NCI-H1930 (cell line): ENCODE measurements around the gene TALDO1.
"Not testable (repeated sequence)": the region's sequence is repeated elsewhere in the genome, so short reads cannot be mapped to it uniquely, and the experiment has no call there.

Experiments
- DNase-seq, 2 experiments: peaks; one replicate each; lab custom pipeline; 2025; lab: John Stamatoyannopoulos, UW

Gene TALDO1

DNA sequence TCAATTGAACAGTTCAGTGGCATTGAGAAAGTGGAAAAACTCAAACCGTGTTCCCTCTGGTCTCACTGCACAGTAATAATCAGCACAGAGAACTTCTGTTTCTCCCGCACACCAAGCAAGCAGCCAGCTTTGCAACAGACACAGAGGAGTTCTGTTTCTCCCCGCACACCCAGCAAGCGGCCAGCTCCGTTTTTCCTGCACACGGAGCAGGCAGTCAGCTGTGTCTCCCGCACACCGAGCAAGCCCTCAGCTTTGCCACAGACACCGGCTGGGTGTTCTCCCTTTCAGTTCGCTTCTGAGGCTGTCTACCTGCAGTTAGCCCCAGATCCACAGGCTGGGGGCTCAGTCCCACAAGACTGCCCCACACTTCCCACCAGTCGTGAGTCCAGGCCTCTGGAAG, 9.9 kb upstream of the TALDO1 start:
- DNase-seq: no peak

DNA sequence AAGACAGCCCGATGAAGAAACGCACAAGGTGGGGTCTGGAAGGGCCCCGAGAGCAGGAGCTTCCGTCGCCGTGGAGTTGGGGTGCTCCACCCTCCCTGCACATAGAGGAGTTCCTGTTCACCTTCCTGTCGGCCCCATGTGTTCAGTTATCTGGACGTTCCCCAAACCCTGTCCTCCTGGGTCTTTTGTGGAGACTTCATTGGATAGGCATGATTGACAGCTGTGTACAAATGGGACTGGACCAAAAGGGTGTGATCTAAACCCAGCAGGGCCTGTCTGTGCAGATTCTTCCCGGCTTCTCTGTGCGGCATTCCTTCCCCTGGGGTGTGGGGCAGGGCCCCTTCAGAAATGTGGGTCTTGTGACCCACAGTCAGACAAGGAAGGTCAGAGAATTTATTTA, 9.4 kb upstream of the TALDO1 start:
- not testable (repeated sequence) for DNase-seq

DNA sequence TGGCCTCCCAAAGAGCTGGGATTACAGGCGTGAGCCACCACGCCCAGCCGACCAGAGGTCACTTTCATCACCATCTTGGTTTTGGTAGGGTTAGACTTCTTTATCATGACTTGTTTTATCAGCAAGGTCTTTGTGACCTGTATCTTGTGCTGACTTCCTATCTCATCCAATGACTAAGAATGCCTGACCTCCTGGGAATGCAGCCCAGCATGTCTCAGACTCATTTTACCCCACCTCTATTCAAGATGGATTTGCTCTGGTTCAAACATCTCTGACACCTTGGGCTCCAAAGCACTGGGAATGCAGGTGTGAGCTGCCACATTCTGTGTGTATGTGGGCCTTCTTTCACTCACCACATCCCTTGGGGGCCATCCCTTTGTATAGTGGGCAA, 5.1 kb upstream of the TALDO1 start:
- no peak for DNase-seq

DNA sequence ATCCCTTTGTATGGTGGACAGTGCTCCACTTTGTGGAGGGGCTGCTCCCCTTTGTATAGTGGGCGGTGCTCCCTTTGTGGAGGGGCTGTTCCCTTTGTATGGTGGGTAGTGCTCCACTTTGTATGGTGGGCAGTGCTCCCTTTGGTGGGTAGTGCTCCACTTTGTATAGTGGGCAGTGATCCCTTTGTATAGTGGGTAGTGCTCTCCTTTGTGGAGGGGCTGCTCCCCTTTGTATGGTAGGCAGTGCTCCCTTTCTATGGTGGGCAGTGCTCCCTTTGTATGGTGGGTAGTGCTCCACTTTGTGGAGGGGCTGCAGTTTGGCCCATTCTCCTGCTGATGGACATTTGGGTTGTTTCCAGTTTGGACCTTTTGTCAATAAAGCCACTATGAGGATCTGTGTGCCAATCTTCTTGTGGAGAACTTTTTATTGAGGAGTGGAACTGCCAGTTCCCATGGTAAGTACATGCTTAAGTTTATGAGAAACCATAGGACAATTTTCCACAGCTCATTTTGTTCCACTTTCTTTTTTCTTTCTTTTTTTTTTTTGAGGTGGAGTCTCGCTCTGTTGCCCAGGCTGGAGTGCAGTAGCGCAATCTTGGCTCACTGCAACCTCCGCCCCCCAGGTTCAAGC, 4.6 kb upstream of the TALDO1 start:
- no peak for DNase-seq

DNA sequence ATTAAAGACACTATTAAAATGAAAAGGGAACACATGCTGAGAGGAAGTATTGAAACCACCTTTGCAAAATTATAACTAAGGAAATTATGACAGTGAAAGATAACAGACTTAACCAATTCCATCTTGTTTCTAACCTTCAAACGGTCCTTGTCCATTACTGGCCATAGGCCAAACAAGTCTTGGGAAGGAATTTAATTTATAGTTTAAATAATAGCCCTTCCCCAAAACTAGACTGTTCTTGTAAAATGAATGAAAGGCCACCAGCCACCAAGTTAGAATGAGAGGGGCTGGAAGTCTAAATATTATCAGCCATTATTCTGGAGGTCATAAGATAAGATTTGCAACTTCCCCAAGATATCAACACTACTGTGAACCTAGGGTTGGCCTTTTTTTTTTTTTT, 1.8 kb upstream of the TALDO1 start:
- no peak for DNase-seq

DNA sequence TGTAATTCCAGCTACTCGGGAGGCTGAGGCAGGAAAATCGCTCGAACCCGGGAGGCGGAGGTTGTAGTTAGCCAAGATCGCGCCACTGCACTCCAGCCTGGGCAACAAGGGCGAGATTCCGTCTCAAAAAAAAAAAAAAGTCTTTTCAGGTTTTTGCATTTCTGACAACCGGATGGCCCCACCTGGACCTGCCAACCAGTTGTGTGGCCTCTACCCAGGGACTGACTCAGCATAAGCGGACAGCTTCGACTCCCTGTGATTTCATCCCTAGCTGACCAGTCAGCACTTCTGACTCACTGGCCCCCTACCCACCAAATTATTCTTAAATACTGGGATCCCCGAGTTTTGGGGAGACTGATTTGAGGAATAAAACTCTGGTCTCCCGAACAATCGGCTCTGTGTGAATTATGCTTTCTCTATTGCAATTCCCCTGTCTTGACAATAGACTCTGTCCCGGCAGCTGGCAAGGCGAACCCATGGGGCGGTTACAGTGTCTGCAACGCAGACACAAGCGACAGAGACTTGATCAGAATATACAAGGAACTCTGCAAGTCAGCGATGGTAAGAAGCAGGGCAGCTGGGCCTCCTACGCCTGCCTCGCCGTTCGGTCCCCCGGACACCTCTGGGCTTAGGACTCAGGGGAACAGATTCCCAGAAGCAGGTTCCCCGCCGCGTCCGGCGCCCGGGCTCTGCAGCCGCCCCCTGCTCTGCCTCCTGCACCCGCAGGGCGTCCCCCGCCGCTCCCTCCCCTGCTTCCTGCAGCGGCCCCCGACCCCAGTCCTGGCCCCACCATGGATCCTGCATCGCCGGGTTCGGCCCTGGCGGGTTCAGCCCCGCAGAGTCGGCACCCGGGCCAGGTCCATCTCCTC, 741 bp upstream of the TALDO1 start:
- DNase-seq: no peak

DNA sequence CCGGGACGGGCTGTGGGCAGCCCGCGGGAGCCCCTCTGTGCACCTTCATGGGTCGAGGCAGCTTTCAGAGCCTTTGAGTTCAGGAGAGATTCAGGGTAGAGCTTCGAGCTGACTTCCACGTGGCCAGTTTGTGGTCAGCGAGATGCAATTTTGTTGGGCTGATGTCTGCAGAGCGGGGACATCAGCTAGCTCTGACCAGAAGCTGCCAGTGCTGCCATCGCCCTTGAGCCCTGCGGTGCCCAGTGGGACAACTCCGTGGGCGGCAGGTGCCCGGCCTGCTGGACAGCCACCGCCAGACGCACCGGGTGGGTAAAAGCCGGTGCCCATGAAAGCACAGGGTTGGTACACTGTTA, 719 bp downstream of the TALDO1 start:
- no peak for DNase-seq

DNA sequence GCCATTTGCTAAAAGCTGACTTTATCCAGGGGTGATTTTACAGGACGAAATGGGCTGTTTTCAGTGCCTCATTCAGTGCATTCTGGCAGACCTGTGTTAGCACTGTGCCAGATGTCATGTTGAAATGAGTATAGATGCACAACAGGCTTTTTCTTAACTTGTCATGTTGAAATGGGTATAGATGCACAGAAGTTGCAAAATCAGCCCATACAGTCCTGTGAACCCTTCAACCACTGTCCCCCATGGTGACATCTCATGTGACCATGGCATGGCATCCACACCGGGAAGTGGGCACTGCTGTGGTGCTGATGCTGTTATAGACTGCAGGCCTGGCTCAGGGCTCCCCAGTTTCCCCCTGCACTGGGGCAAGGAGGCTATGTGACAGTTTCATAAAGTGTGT, 2.5 kb downstream of the TALDO1 start:
- no peak for DNase-seq

DNA sequence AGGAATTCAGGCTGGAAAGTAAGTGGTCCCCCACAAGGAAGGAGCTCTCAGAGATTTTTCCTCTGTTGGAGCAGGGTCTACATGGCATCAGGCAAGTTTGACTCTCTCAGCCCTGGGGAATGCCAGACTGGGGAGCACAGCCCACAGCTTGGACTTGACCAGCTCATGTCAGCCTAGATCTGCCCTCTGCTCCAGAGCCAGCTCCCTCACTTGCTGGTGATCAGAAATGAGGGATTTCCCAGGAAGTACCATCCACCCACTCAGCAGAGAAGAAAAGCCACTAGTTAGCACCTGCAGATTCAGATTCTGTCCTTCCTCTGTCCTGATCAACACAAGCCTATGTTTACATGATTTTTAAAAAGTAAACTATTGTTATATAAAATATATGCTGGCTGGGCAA, 13.0 kb downstream of the TALDO1 start:
- DNase-seq: no peak

DNA sequence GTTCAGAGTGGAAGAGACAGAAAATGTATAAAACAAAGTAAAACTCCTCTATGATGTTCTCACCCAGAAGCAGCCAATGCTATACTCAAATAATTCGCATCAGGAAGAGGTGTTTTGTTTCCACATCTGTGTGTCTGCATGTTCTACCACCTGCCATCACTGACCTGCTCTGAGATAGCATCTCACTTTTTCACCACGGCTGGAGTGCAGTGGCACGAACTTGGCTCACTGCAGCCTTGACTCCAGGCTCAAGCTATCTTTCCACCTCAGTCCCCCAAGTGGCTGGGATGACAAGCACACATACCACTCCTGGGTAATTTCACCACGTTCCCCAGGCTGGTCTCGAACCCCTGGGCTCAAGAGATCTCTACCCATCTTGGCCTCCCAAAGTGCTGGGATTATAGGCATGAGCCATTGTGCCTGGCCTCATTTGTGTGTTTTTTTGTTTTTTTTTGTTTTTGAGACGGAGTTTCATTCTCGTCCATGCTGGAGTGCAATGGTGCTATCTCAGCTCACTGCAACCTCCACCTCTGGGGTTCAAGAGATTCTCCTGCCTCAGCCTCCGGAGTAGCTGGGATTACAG, 14.4 kb downstream of the TALDO1 start:
- no peak for DNase-seq

DNA sequence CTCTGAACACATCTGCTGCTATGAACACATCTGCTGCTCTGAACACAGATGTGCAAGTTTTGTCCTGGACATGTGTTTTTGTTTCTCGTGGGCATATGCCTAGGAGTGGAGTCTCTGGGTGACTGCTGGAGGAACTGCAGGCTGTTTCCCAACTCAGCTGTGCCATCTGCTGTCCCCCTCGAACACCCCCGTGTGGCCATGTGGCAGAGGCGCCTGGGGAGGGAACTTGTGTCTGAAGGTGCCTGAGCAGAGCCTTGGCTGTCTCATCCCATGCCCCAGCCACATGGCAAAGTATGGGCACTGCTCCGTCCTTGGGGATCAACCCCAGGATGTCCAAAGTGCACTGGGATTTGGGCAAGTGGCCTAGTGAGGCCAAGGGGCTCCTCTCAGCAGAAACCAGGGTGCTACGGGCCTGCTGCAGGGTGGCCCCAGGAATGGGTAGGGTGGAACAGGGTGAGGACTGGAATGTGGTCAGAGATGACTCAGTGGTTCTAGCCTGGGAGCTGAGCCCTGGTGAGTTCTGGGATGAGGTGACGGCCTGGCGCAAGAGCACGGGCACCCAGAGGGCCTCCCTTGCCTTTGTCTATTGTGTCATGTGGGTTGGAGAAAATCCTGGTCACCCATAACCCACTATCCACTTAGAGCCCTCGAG, 15.3 kb downstream of the TALDO1 start:
- no peak for DNase-seq

DNA sequence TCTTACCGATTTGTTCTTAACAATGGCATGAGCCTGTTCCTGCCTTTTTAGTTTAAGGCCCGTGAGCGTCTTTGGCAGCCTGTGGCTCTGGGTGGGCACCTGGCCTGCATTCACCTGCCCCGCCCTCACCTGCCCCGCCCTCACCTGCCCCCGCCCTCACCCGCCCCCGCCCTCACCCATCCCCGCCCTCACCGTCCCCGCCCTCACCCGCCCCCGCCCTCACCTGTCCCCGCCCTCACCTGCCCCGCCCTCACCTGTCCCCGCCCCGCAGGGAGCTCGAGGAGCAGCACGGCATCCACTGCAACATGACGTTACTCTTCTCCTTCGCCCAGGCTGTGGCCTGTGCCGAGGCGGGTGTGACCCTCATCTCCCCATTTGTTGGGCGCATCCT, 15.8 kb downstream of the TALDO1 start:
- no peak for DNase-seq

DNA sequence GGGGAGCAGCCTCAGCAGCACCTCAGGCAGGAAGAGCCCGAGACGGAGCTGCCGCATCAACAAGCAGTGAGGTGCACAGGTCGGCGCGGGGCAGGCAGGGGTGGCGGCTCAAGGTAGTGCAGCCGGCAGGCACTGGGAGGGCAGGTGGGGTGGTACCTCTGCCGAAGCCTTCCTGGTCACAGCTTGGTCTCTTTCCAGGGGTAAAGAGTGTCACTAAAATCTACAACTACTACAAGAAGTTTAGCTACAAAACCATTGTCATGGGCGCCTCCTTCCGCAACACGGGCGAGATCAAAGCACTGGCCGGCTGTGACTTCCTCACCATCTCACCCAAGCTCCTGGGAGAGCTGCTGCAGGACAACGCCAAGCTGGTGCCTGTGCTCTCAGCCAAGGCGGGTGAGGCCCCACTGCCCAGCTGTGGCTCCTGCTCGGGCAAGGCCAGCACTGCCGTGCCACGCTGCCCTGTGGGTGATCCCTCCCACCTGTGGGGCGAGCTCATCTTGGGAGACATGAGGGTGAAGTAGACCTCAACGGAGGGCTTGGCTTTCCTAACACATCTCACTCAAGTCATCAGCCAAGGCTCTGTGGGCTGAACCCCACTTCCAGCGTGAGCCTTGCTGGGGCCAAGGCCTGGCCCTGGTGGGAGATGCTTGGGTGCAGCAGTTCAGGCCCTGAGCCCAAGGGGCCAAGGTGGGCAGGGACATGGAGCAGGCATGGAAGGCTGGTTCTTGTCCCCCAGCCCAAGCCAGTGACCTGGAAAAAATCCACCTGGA, 16.5 kb downstream of the TALDO1 start:
- no peak for DNase-seq

DNA sequence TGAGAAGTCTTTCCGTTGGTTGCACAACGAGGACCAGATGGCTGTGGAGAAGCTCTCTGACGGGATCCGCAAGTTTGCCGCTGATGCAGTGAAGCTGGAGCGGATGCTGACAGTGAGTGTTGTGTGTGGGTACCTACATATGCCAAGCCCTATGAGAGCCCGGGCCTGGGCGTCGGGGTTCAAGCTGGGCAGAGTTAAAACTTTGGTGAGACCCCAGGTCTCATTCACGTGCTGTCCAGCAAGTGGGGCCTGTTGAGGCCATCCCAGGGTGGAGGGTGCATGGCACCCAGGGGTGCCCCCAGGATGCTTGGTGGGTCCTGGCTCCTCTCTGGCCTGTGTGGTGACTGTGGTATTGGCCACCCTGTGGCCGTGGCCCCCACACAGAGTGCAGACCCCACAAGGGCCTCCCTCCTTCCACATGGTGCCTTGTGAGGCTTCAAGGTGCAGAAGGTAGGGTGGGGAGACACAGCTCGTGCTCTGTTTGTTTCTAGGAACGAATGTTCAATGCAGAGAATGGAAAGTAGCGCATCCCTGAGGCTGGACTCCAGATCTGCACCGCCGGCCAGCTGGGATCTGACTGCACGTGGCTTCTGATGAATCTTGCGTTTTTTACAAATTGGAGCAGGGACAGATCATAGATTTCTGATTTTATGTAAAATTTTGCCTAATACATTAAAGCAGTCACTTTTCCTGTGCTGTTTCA, 17.2 kb downstream of the TALDO1 start:
- DNase-seq: no peak

DNA sequence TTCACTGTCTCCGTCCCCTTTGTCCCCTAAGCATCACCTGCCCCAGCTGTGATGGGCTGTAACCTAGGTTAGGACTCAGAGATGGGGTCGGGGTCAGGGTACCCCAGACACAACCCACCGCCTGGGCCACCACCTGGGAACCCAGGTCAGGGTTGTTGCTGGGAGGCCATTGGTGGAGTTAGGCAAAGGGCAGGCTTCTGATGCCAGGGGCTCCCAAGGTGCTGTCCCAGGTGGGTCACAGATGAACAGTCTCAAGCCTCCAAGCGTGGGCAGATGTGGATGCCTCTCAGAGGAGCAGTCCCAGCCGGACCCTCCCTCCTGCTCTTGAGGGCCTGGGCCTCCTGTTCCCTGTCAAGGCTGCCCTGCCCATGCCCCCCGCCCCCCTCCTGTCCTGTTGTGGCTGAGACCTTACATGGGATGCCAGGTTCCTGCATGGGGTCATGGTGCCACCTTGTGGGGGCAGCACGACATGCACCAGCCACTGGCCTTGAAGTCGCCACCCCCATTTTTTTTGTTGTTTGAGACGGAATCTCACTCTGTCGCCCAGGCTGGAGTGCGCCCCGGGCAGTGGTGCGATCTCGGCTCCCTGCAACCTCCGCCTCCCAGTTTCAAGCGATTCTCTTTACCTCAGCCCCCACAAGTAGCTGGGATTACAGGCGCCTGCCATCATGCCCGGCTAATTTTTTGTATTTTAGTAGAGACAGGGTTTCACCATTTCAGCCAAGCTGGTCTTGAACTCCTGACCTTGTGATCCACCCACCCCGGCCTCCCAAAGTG, 17.9 kb downstream of the TALDO1 start:
- DNase-seq: peak in 1 of 2 experiments; percentile 46

DNA sequence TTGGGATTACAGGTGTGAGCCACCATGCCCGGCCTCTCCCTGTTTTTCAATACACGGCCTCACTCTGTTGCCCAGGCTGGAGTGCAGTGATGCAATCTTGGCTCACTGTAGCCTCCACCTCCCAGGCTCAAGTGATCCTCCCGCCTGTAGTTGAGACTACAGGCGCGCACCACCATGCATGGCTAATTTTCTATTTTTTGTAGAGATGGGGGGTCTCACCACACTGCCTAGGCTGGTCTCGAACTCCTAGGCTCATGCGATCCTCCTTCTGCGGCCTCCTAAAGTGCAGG, 18.5 kb downstream of the TALDO1 start:
- no peak for DNase-seq

DNA sequence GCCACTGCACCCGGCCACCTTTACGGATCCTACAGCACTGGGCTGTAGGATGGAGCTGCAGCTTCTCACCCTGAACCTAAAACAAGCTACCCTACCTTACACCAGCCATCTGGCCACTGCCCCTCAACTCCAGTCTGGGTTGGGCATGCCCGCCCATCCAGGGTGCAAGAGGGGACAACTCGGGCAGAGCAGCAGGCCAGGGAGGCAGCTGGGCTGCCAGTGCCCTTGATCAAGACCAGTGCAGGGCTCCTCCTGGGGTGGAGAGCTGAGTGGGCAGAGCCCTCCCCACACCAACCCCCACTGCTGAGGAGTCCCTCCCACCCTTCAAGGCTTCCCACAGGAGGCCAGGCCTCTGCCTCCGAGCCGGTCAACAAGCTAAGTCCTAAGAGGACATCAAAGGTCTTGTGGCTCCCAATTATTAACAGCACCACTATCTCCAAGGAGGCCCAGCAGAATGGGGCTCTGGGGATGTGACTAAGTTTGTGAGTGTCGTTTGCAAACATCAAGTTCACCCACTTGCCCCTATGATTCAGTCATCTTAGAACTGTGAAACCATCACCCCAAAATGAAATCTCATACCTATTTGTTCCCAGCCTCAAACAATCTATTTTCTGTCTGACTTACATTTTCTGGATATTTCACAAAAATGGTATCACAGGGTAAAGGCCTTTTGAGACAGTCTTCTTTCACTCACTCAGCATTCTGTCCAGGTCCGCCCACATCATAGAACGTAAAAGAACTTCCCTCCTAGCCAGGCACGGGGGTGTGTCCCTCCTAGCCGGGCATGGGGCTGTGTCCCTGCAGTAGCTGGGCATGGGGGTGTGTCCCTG, 19.1 kb downstream of the TALDO1 start:
- no peak for DNase-seq

DNA sequence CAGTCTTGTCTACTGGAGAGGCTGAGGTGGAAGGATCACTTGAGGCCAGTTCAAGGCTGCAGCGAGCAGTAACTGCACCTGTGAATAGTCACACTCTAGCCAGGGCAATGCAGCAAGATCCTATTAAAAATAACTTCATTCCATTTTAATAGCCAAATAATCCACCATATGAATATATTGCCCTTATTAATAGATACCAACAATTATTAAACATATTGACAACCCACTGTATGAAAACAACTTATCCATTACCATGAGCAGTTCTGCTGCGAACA, 19.6 kb downstream of the TALDO1 start:
- no peak for DNase-seq

DNA sequence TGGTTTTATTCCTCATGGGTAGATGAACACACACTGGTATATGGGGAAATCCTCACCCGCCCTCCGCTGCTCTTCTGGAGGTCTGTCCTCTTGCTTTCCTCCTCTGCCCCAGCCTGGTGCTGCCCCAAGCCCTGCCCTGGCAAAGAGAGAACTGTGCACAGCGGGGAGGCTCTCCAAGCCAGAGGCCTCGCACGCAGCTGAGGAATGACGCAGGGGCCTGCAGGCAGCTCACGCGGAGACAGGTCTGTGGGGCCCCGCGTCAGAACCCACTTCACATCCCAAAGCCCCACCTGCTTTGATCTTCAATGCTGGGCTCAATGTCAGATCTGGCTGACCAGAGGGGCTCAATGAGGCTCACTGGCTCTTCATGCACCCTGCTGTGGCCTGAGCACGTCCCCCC, 20.0 kb downstream of the TALDO1 start:
- DNase-seq: no peak

DNA sequence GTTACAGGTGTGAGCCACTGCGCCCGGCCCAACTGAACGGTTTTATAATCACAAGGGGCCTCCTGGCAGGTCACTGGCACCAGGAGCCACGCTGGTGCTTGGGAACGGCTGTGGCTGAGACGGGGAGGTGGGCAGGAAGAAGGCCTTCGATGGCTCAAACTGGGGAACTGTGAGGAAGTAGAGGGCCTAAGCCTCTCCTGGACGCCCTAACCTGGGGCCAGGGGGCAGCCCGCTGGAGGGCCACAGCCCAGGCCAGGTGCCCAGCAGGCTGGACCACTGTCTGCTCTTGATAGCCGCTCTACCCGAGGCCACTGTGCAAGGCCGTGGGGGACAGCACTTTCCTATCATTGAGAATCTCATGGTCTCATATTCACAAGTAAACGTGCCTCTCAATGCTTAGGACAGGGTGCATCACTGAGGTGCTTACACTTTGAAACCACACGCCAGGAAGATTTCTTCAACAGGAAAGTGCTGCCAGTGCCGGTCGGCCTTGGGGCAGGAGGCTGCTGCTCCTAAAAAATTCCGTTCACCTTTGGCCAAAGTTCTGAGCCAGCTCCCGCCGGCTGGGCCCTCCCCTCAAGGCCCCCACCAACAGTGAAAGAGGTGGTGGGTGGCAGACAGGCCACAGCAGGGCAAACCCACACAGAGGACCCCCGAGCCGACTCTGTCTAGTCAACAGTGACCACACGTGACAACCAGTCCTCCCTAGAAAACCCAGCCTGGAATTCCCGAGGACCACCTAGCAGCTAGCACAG, 22.8 kb downstream of the TALDO1 start:
- no peak for DNase-seq
